Neural crest cell (in vitro differentiated cells): ENCODE measurements around the gene ACTN4. TPM values are rescaled to one million over a fixed set of nuclear protein-coding genes. Genes with fewer than 3 reads are reported as not detected.

ENCODE experiments used
- DNase-seq: peaks from one replicate; pipeline ENCODE4 v3.0.0; 2021; ENCODE audit warnings: low read depth, mixed read lengths, low spot score
- H3K27ac Mint-ChIP-seq: one replicate; pipeline ENCODE4 v1.8.0; 2021; ENCODE audit warnings: mild to moderate bottlenecking, mixed read lengths; ENCODE audit not compliant: unreplicated experiment
- H3K27me3 Mint-ChIP-seq: 2 replicates; pipeline ENCODE4 v1.8.0; 2021; ENCODE audit warnings: low read depth, mild to moderate bottlenecking, mixed read lengths
- H3K36me3 Mint-ChIP-seq: 2 replicates; pipeline ENCODE4 v1.8.0; 2021; ENCODE audit warnings: low read depth, mild to moderate bottlenecking, mixed read lengths
- H3K4me1 Mint-ChIP-seq: 2 replicates; pipeline ENCODE4 v1.8.0; 2021; ENCODE audit warnings: mixed read lengths
- H3K4me3 Mint-ChIP-seq: one replicate; pipeline ENCODE4 v1.8.0; 2021; ENCODE audit warnings: mild to moderate bottlenecking, mixed read lengths
- H3K9me3 Mint-ChIP-seq: 2 replicates; pipeline ENCODE4 v1.8.0; 2021; ENCODE audit warnings: mixed read lengths
- CTCF ChIP-seq: fragments of 200-600 bp; sonication (generic); conservative IDR thresholded peaks from 2 replicates; pipeline ENCODE4 v1.5.0; 2021; ENCODE audit warnings: antibody characterized with exemption, mild to moderate bottlenecking
- total RNA-seq: library from RNA; stranded (reverse); gene quantifications from 2 replicates; pipeline ENCODE4 v1.2.1, GENCODE V29; 2021

Gene ACTN4
- total RNA-seq, 1 donor from 2014 or later: 324 TPM

GRCh38 chr19:38656171-38656981 lies 8.9 kb downstream of the ACTN4 start:
- peak overlapping the region; percentile 5 for H3K27ac Mint-ChIP-seq
- peak overlapping the region; percentile 12 for H3K4me3 Mint-ChIP-seq
- H3K36me3 Mint-ChIP-seq: peaks cover 4% of the 10 kb centered on the region
- no peaks in the 10 kb centered on the region for H3K9me3 Mint-ChIP-seq
- no peaks in the 10 kb centered on the region for H3K27me3 Mint-ChIP-seq
- peaks cover 76% of the 10 kb centered on the region for H3K4me1 Mint-ChIP-seq
- DNase-seq: no peak
- no peak for TF ChIP-seq CTCF

GRCh38 chr19:38657633-38658222 lies 10.3 kb downstream of the ACTN4 start:
- no peak for TF ChIP-seq CTCF
- H3K36me3 Mint-ChIP-seq: peaks cover 4% of the 10 kb centered on the region
- H3K4me1 Mint-ChIP-seq: peaks cover 73% of the 10 kb centered on the region
- H3K27me3 Mint-ChIP-seq: no peaks in the 10 kb centered on the region
- DNase-seq: no peak
- peak overlapping the region; percentile 39 for H3K4me3 Mint-ChIP-seq
- no peaks in the 10 kb centered on the region for H3K9me3 Mint-ChIP-seq
- H3K27ac Mint-ChIP-seq: peak overlapping the region; percentile 45

- TF ChIP-seq CTCF: no peak
- H3K4me3 Mint-ChIP-seq: no peak overlapping the region
- peaks cover 4% of the 10 kb centered on the region for H3K36me3 Mint-ChIP-seq
These were observed 11.2 kb downstream of the ACTN4 start for GRCh38 chr19:38658462-38659306.

GRCh38 chr19:38660724-38661123 lies 13.3 kb downstream of the ACTN4 start:
- H3K4me3 Mint-ChIP-seq: no peak overlapping the region
- no peak overlapping the region for H3K27ac Mint-ChIP-seq
- H3K9me3 Mint-ChIP-seq: no peaks in the 10 kb centered on the region
- no peak for DNase-seq
- peaks cover 72% of the 10 kb centered on the region for H3K4me1 Mint-ChIP-seq
- no peaks in the 10 kb centered on the region for H3K27me3 Mint-ChIP-seq
- no peak for TF ChIP-seq CTCF
- peaks cover 4% of the 10 kb centered on the region for H3K36me3 Mint-ChIP-seq

More at GRCh38 chr19:38658462-38659306, 11.2 kb downstream of the ACTN4 start:
- no peak for DNase-seq
- Mint-ChIP-seq H3K27ac (no peak overlapping the region), H3K9me3 (no peaks in the 10 kb centered on the region), H3K27me3 (no peaks in the 10 kb centered on the region), H3K4me1 (peaks cover 73% of the 10 kb centered on the region)

GRCh38 chr19:38661136-38661535 lies 13.7 kb downstream of the ACTN4 start:
- Mint-ChIP-seq H3K27me3 (no peaks in the 10 kb centered on the region), H3K27ac (no peak overlapping the region)

More at GRCh38 chr19:38661136-38661535, 13.7 kb downstream of the ACTN4 start:
- peaks cover 3% of the 10 kb centered on the region for H3K36me3 Mint-ChIP-seq
- DNase-seq: no peak
- TF ChIP-seq CTCF: no peak
- no peaks in the 10 kb centered on the region for H3K9me3 Mint-ChIP-seq
- no peak overlapping the region for H3K4me3 Mint-ChIP-seq
- peaks cover 72% of the 10 kb centered on the region for H3K4me1 Mint-ChIP-seq
